SK-N-DZ (cell line): ENCODE data around the gene RASAL1.
"Not testable (repeated sequence)": the region's sequence is repeated elsewhere in the genome, so short reads cannot be mapped to it uniquely, and the experiment has no call there.

ENCODE experiments used
- DNase-seq: peaks from one replicate; pipeline ENCODE4 v3.0.0-alpha.2; 2015; ENCODE audit warnings: low spot score

RASAL1 gene

GRCh38 chr12:113142173-113142885 lies 6.8 kb upstream of the RASAL1 start:
- DNase-seq = no peak

DNA sequence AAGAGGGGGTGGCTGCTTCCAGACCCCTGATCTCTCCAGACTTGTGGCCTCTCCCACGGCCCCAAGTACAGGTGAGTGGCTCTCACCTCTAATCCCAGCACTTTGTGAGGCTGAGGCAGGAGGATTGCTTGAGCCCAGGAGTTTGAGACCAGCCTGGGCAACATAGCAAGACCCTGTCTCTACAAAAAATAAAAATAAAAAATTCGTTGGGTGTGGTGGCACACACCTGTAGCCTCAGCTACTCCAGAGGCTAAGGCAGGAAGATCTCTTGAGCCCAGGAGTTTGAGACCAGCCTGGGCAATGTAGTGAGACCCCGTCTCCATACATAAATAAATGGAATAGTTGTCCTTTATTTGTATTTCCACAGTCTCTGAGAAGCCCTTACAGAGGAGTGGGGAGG lies 6.2 kb upstream of the RASAL1 start:
- not testable (repeated sequence) for DNase-seq

GRCh38 chr12:113140706-113141105 lies 5.1 kb upstream of the RASAL1 start:
- no peak for DNase-seq

- no peak for DNase-seq
Observed at GRCh38 chr12:113138826-113139225, 3.3 kb upstream of the RASAL1 start.

- no peak for DNase-seq
Observed at GRCh38 chr12:113137861-113138783, 2.6 kb upstream of the RASAL1 start.

GRCh38 chr12:113136990-113137511 lies 1.5 kb upstream of the RASAL1 start:
- DNase-seq = no peak

GRCh38 chr12:113136128-113136989 lies 798 bp upstream of the RASAL1 start:
- no peak for DNase-seq

GRCh38 chr12:113134521-113134951 lies 1.0 kb downstream of the RASAL1 start:
- DNase-seq = no peak

DNA sequence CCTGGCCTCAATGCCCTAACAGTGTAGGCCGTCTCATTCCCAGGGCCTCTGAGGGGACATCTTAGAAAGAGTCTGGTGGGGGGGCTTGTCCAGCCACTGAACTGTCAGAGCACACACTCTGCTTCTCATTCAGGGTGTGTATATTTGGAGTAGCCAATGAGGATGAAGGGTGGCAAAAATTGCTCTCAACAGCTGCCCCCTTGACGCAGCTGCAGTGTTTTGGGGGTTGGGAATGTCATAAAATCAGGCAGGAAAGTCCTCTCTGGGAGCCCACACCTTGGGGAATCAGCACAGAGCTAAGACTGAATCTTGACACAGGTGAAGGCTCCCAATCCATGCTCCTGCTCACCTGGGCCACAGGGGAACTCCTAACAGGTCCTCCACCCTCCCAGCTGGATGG lies 1.5 kb downstream of the RASAL1 start:
- DNase-seq = no peak

DNA sequence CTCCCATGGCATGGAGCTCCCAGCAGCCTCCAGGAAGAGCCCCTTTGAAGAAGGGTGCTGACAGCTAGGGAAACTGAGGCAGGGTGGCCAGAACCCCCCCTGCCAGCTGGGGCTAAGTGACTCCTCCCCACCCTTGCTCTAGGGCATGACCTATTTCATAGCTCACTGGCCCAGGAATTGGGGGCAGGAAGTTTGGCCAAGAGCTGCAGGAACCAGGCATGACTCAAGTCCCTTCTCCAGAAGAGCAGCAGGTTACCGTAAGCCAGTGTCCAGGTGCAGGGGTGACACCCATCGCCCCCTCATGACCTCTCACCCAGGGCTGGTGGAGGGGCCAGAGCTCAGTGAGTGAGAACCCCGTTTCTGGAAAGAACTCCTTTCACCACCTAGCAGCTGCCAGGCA lies 1.9 kb downstream of the RASAL1 start:
- no peak for DNase-seq

- DNase-seq = no peak
Observed at GRCh38 chr12:113133036-113133435, 2.5 kb downstream of the RASAL1 start.

DNA sequence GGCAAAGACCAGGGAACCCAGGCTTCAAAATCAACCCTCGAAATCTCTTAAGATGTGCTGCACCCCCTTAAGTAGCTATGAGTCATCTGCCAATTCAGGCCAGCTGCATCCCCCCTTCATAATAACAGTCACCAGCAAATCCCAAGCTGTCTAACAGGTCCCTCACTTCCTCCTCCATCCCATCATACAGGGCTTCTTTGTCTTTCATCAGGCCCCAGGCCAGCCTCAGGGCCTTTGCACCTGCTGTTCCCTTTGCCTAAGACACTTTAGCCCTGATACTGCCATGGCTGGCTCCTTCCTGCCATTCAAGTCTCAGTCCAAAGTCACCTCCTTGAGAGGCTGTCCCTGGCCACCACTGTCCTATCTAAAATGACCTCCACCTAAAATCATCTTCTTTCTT lies 4.0 kb downstream of the RASAL1 start:
- DNase-seq = no peak

DNA sequence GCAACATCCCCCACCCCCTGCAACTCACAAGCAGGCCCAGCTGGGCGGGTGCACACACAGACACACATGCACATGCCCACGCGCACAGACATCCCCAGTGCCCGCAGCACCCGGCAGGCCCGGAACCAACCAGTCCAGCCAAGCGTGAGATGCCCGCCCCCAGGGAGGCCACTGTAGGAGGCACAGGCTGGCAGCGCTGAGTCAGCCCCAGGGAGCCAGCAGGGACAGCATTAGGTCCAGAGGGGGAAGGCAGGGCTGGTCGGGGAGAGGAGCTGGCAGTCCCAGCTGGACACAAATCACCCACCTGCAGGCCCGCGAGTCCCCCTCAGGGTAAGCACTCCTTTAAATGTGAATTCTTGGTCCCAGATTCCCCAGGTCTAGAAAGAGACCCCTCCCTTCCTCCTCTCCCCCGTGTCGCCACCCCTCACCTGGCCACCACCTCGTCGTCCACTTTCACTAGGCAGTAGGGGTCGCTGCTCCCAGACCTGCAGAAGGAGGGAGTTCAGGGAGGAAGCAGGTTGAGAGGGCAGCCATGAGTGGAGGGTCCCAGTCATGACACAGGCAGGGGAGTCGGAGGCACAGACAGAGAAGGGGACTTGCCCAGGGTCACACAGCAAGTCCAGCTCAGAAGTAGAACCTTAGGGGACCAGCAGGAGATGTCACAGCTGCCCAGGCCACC lies 5.0 kb downstream of the RASAL1 start:
- no peak for DNase-seq

- DNase-seq = no peak
Observed at GRCh38 chr12:113129664-113130456, 5.7 kb downstream of the RASAL1 start.

DNA sequence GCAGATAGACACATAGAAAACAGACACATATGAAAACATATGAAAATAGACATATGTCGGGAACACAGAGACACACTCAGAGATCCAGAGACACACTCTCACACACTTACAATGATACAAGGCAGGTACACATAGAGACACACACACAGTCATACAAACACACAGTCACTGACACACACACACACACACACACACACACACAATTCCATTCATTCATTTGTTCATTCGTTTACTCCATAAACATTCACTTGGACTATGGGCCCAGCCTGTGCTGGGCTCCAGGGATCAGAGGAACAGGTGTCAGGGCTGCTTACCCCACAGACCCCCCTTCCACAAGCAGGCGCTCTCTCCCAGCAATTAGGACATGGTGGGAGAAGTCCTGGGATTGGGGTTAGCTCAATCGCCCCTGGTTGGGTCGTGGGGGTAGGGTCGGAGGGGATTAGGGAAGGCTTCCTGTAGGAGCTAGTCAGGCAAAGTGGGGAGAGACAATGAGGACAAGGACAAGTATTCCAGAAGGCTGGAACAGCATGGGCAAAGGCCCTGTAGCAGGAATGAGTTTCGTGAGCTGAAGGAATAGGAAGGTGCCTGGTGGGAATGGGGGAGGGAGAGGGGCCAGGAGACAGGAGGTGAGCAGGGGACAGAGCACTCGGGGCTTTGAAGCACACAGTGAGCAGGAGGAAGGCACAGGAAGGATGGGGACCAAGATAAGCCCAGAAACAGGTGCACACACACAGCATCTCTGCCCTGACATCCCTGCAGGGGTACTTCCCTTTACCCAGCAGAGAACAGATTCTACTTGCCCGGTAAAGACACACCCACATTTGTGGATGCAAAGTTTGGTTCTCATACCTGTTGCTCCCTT lies 6.5 kb downstream of the RASAL1 start:
- no peak for DNase-seq

DNA sequence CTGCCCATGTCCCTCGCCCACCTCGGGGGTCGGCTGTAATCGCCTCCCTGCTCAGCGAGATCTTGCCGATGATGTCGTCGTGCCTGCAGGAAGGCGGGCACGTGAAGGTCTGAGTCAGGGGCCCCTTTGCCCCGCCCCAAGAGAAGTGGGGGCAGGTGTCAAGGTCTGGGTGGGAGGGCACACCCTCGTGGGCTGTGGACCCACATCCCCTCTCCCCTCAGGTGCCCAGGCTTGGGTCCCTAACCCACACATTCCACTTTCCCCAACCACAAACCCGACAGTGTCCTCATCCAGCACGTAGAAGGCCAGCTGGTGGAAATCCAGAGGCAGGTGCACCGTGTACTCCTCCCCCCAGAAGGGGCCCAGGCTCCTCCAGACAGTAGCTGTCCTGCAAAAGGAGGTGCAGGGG lies 7.8 kb downstream of the RASAL1 start:
- no peak for DNase-seq

DNA sequence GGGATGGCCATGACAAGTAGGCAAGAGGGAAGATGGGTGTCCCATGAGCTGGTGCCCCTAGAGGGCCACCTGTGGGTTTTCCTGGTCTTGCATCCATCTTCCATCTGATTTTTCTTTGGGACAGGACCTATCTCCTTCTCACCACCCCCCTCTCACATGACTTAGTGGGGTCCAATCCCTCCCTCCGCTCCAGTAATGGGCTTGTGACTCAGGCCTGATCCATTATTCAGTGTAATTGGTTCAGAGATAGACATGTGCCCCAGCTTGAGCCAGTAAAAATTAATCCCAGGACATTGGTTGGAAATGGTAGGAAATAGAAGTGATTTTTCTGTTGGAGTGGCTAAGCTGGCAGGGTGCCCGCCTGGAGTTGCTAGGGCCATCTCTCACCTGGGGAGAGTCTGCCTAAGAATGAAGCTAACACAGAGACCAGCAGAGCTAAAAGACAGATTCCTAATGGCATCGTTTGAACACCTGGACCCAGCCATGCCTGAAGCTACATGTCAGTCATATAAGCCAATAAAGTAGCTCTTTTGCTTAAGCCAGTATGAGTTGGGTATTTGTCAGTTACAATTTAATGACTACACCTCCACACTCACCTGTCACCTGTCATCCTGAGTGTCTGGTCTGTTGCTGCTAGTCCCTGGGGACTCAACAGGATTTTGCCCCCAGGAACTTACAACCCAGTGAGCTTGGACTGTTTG lies 14.7 kb downstream of the RASAL1 start:
- DNase-seq = no peak

DNA sequence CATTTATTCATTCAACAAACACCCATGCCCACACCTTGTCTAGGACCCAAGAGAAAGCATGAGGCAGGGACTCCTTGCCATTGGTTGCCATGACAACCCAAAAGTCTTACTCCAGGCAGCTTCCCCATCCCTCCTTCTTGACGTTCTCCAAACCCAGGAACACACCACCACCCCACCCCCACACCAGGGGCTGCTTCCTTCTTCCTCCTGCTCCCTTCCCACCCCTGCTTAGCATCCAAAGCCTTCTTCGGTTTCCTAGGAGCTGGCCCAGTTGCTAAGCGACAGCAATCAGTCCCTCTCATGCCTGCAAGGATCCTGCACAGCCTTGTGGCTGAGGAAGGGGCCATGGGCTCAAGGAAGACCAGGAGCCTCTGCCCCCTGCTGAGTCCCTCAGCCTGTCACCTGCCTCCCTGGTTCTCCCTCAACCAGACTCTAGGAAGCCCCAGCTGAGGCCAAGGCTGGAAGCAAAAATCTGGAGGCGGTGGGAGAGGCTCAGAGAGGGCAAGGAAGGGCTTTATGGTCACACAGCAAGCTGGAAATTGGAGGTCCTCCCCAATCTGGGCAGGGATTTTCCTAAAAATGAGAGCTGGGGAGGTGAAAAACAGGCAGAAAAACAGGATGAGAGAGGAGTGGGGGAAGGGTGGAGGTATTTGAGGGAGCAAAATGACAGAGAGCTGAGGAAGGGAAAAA lies 15.4 kb downstream of the RASAL1 start:
- no peak for DNase-seq
